Tibial nerve (tissue), 4 donors: Measurements from ENCODE around the gene AKAP9. TPM values are rescaled to one million over a fixed set of nuclear protein-coding genes. Genes with fewer than 3 reads are reported as not detected.

Experiments used
- DNase-seq, 2 donors: peaks; one replicate each; pipeline ENCODE4 v3.0.0-alpha.2; 2019; ENCODE audit warnings: low spot score in 2 of 2
- H3K27ac ChIP-seq, 4 donors: fragments of 200-600 bp; sonication (generic) in 3 of 4; one replicate each; pipeline ENCODE4 v1.5.1; 2017 to 2019; ENCODE audit warnings: mild to moderate bottlenecking in 1 of 4
- H3K27me3 ChIP-seq, 2 donors: fragments of 200-600 bp; sonication (generic) in 1 of 2; one replicate each; pipeline versions ENCODE4 v1.5.1 to v1.6.0; 2017 to 2019
- H3K36me3 ChIP-seq, 3 donors: fragments of 200-600 bp; sonication (generic); one replicate each; pipeline ENCODE4 v1.5.1; 2018 to 2019
- H3K4me1 ChIP-seq, 4 donors: fragments of 200-600 bp; sonication (generic) in 3 of 4; one replicate each; pipeline ENCODE4 v1.5.1; 2017 to 2019
- H3K4me3 ChIP-seq, 4 donors: fragments of 200-600 bp; sonication (generic) in 3 of 4; one replicate each; pipeline ENCODE4 v1.5.1; 2017 to 2019; ENCODE audit warnings: mild to moderate bottlenecking in 1 of 4, moderate library complexity in 1 of 4
- H3K9me3 ChIP-seq, 4 donors: fragments of 200-600 bp; sonication (generic) in 3 of 4; one replicate each; pipeline ENCODE4 v1.5.1; 2017 to 2019
- CTCF ChIP-seq, 5 experiments: fragments of 200-600 bp in 3 of 5; fragments of 450-650 bp in 2 of 5; sonication (generic) in 3 of 5; IDR thresholded peaks; one replicate each; pipeline ENCODE4 v1.5.1; 2016 to 2019; ENCODE audit warnings: antibody characterized with exemption in 5 of 5, mild to moderate bottlenecking in 3 of 5, moderate library complexity in 2 of 5
- EP300 ChIP-seq, 2 donors: sonication (generic); formaldehyde crosslinking; IDR thresholded peaks; one replicate each; pipeline ENCODE4 v1.6.1; 2017; ENCODE audit warnings: antibody characterized with exemption in 2 of 2, mild to moderate bottlenecking in 1 of 2
- POLR2A ChIP-seq, 2 donors: fragments of 450-650 bp; IDR thresholded peaks; one replicate each; pipeline ENCODE4 v1.6.1; 2017; ENCODE audit warnings: antibody characterized with exemption in 2 of 2, mild to moderate bottlenecking in 2 of 2, moderate library complexity in 2 of 2
- WGBS, 2 donors: methylation state at CpG; one replicate each; pipeline ENCODE4 v1.1.5; 2018; 5-methylcytosine and 5-hydroxymethylcytosine counted together
- total RNA-seq, 4 donors: library from RNA; depleted of rRNA; stranded (reverse); fragments of >200 nt; gene quantifications; one replicate each; pipeline ENCODE4 v1.1.0, GENCODE V29; 2016

Gene AKAP9
- total RNA-seq, 4 donors from 2014 or later, result 62.8 to 77.8 (median 73.0) TPM

GRCh38 chr7:92052159-92052558, 111.5 kb downstream of the AKAP9 start:
- no peak overlapping the region for H3K4me3 ChIP-seq
- DNase-seq, result no peak

DNA sequence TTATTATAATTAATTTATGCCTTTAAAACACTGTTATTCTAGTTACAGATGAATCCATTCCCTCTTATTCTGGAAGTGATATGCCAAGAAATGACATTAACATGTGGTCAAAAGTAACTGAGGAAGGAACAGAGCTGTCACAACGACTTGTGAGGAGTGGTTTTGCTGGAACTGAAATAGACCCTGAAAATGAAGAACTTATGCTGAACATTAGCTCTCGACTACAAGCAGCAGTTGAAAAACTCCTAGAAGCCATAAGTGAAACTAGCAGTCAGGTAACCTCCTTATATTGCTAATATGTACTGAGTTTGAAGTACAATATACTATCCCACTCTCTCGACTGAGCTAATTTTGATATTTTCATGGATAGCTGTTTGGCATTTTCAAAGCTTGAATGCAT, 112.0 kb downstream of the AKAP9 start:
- Histone ChIP-seq H3K9me3 (no peaks in the 10 kb centered on the region), H3K27me3 (no peaks in the 10 kb centered on the region), H3K4me3 (no peak overlapping the region), H3K27ac (no peak overlapping the region), H3K36me3 (peaks cover 0 to 48% (median 0%) of the 10 kb centered on the region in 3 donors), H3K4me1 (peaks cover 0 to 5% (median 0%) of the 10 kb centered on the region in 4 donors)
- 69 to 88% methylated on average over 3 of the region's 3 CpGs for WGBS, 2 donors
- TF ChIP-seq POLR2A (IDR thresholded peaks at IDR 0.05) (no peak), EP300 (IDR thresholded peaks at IDR 0.05) (no peak), CTCF (IDR thresholded peaks at IDR 0.05) (no peak)
- DNase-seq, result no peak

More at GRCh38 chr7:92052159-92052558, 111.5 kb downstream of the AKAP9 start:
- 63 to 84% methylated on average over 2 of the region's 2 CpGs for WGBS, 2 donors
- Histone ChIP-seq H3K9me3 (no peaks in the 10 kb centered on the region), H3K36me3 (peaks cover 0 to 52% (median 0%) of the 10 kb centered on the region in 3 donors), H3K27ac (no peak overlapping the region), H3K4me1 (peaks cover 0 to under 1% (median 0%) of the 10 kb centered on the region in 4 donors), H3K27me3 (no peaks in the 10 kb centered on the region)
- no peak for TF ChIP-seq EP300 (IDR thresholded peaks at IDR 0.05)
- TF ChIP-seq POLR2A (IDR thresholded peaks at IDR 0.05), result no peak
- TF ChIP-seq CTCF (IDR thresholded peaks at IDR 0.05), result no peak

GRCh38 chr7:92053312-92053711, 112.7 kb downstream of the AKAP9 start:
- 70 to 77% methylated on average over 2 of the region's 2 CpGs for WGBS, 2 donors

DNA sequence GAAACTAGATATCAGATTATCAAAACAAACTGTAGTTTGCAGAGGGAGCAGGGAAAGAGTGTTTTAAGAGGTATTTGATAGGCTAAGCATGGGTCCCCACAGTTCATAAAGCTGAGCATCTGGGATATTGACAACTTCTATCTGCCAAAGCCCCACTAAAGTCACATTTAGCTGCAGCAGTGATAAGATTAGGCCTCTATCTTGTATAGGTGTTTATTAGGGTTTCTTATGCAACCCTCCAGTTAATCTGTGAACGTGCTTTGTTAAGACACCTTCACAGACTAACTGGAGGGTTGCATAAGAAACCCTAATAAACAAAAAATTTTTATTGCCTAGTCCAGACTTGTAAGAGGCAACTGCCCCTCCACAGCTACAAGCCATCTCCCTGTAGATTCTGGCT, 115.6 kb downstream of the AKAP9 start:
- 78 to 97% methylated on average over 1 of the region's 1 CpG for WGBS, 2 donors
- Histone ChIP-seq H3K27me3 (no peaks in the 10 kb centered on the region), H3K4me1 (peaks cover 0 to 5% (median 0%) of the 10 kb centered on the region in 4 donors), H3K4me3 (no peak overlapping the region), H3K9me3 (no peaks in the 10 kb centered on the region), H3K36me3 (peaks cover 0 to 19% (median 0%) of the 10 kb centered on the region in 3 donors), H3K27ac (no peak overlapping the region)
- DNase-seq, result no peak
- TF ChIP-seq POLR2A (IDR thresholded peaks at IDR 0.05) (no peak), CTCF (IDR thresholded peaks at IDR 0.05) (no peak), EP300 (IDR thresholded peaks at IDR 0.05) (no peak)

More at GRCh38 chr7:92053312-92053711, 112.7 kb downstream of the AKAP9 start:
- no peaks in the 10 kb centered on the region for H3K9me3 ChIP-seq
- DNase-seq, result no peak
- H3K27ac ChIP-seq, result no peak overlapping the region
- H3K27me3 ChIP-seq, result no peaks in the 10 kb centered on the region
- H3K4me3 ChIP-seq, result no peak overlapping the region
- TF ChIP-seq CTCF (IDR thresholded peaks at IDR 0.05), result no peak
- peaks cover 0 to 48% (median 0%) of the 10 kb centered on the region in 3 donors for H3K36me3 ChIP-seq
- peaks cover 0 to 5% (median 0%) of the 10 kb centered on the region in 4 donors for H3K4me1 ChIP-seq

GRCh38 chr7:92057375-92057774, 116.7 kb downstream of the AKAP9 start:
- TF ChIP-seq POLR2A (IDR thresholded peaks at IDR 0.05) (no peak), EP300 (IDR thresholded peaks at IDR 0.05) (no peak), CTCF (IDR thresholded peaks at IDR 0.05) (no peak)
- H3K36me3 ChIP-seq, result peaks cover 0 to 27% (median 0%) of the 10 kb centered on the region in 3 donors
- no peaks in the 10 kb centered on the region for H3K9me3 ChIP-seq
- H3K27ac ChIP-seq, result no peak overlapping the region
- no peaks in the 10 kb centered on the region for H3K27me3 ChIP-seq
- H3K4me1 ChIP-seq, result peaks cover 0 to 5% (median 0%) of the 10 kb centered on the region in 4 donors
- DNase-seq, result no peak
- H3K4me3 ChIP-seq, result no peak overlapping the region
- WGBS, 2 donors, result 76% methylated on average over 2 of the region's 2 CpGs
